Common myeloid progenitor, CD34-positive (primary cell): ENCODE measurements around the gene SUB1.
A peak's percentile ranks its signal among the peaks of the same experiment; 100 is the strongest.
"Not testable (repeated sequence)": the region's sequence is repeated elsewhere in the genome, so short reads cannot be mapped to it uniquely, and the experiment has no call there.

ENCODE experiments used
- CTCF ChIA-PET: fragments of 350-600 bp; sonication (Branson Sonifier 250); formaldehyde crosslinking; loops from one replicate; lab custom pipeline; 2021; ENCODE audit warnings: antibody characterized with exemption; lab: Charles Lee
- POLR2A ChIA-PET: fragments of 350-600 bp; sonication (Branson Sonifier 250); formaldehyde crosslinking; loops from one replicate; lab custom pipeline; 2021; ENCODE audit warnings: antibody characterized with exemption; lab: Charles Lee
- DNase-seq, 3 donors: peaks; one replicate each; pipeline versions ENCODE4 v3.0.0 to v3.0.0-alpha.2; 2013
- H3K27ac ChIP-seq, 2 experiments: 1 replicate in 1 of 2; 2 replicates in 1 of 2; pipeline ENCODE4 v1.7.0; 2013; ENCODE audit warnings: inconsistent platforms in 2 of 2, low read length in 2 of 2, mild to moderate bottlenecking in 2 of 2, low read depth in 1 of 2, moderate library complexity in 1 of 2; ENCODE audit not compliant: severe bottlenecking in 2 of 2, insufficient read depth in 1 of 2, poor library complexity in 1 of 2
- H3K27me3 ChIP-seq, 5 experiments: replicated peaks in 2 of 5; 1 replicate in 3 of 5; 2 replicates in 2 of 5; pipeline versions ENCODE4 v1.6.1 to v1.7.0; 2013; ENCODE audit warnings: low read length in 4 of 5, mild to moderate bottlenecking in 2 of 5, moderate library complexity in 2 of 5, inconsistent platforms in 1 of 5; ENCODE audit not compliant: insufficient read depth in 5 of 5, control insufficient read depth in 4 of 5
- H3K36me3 ChIP-seq, 4 experiments: 1 replicate in 2 of 4; 2 replicates in 2 of 4; pipeline versions ENCODE4 v1.6.1 to v1.7.0; 2013; ENCODE audit warnings: low read length in 3 of 4, control low read depth in 1 of 4, mild to moderate bottlenecking in 1 of 4; ENCODE audit not compliant: control insufficient read depth in 4 of 4, insufficient read depth in 4 of 4
- H3K4me1 ChIP-seq, 4 experiments: 1 replicate in 3 of 4; 2 replicates in 1 of 4; pipeline versions ENCODE4 v1.6.1 to v1.7.1; 2013; ENCODE audit warnings: low read length in 3 of 4, mild to moderate bottlenecking in 3 of 4, control low read depth in 1 of 4, inconsistent platforms in 1 of 4, moderate library complexity in 1 of 4; ENCODE audit not compliant: control insufficient read depth in 4 of 4, insufficient read depth in 4 of 4; ENCODE audit errors: control extremely low read depth in 1 of 4
- H3K4me3 ChIP-seq, 7 experiments: 1 replicate in 4 of 7; 2 replicates in 3 of 7; pipeline versions ENCODE4 v1.5.1 to v1.7.0; 2013; ENCODE audit warnings: mild to moderate bottlenecking in 7 of 7, low read length in 6 of 7, moderate library complexity in 6 of 7, inconsistent platforms in 2 of 7, low read depth in 2 of 7, control low read depth in 1 of 7; ENCODE audit not compliant: insufficient read depth in 4 of 7, control insufficient read depth in 1 of 7; ENCODE audit errors: extremely low read depth in 1 of 7
- H3K9me3 ChIP-seq, 5 experiments: 1 replicate in 4 of 5; 2 replicates in 1 of 5; pipeline versions ENCODE4 v1.6.1 to v1.7.1; 2013; ENCODE audit warnings: low read length in 4 of 5, mild to moderate bottlenecking in 2 of 5, inconsistent platforms in 1 of 5, low read depth in 1 of 5, moderate library complexity in 1 of 5; ENCODE audit not compliant: control insufficient read depth in 4 of 5, insufficient read depth in 2 of 5; ENCODE audit errors: control extremely low read depth in 1 of 5
- whole genome bisulfite sequencing: methylation state at CpG from one replicate; pipeline ENCODE4 v1.1.5; 2013; ENCODE audit not compliant: insufficient coverage; 5-methylcytosine and 5-hydroxymethylcytosine counted together

Gene SUB1

GRCh38 chr5:32563614-32564013 lies 21.7 kb upstream of the SUB1 start:
- Histone ChIP-seq H3K9me3 (peaks cover 0 to 3% (median 0%) of the 10 kb centered on the region in 5 experiments), H3K27me3 (no peaks in the 10 kb centered on the region), H3K4me3 (no peak overlapping the region), H3K4me1 (peaks cover 0 to 2% (median 0%) of the 10 kb centered on the region in 4 experiments), H3K36me3 (no peaks in the 10 kb centered on the region), H3K27ac (no peak overlapping the region)
- WGBS, result 95% methylated on average over 1 of the region's 2 CpGs
- DNase-seq, result no peak
- ChIA-PET CTCF (interaction anchor here (1.0 to 1.9 kb wide), 2 partner anchors 17 to 19 kb away, joined by 3 to 4 read pairs; no protein-coding TSS in a partner anchor), POLR2A (no interaction called here)

- peak in 2 of 3 donors; percentile 55 to 69 for DNase-seq
- no peaks in the 10 kb centered on the region for H3K27me3 ChIP-seq
- H3K9me3 ChIP-seq, result peaks cover 0 to 3% (median 0%) of the 10 kb centered on the region in 5 experiments
- H3K36me3 ChIP-seq, result no peaks in the 10 kb centered on the region
- CTCF ChIA-PET, result interaction anchor here (2.4 kb wide), 1 partner anchor 25 kb away, joined by 7 read pairs; no protein-coding TSS in a partner anchor
- H3K4me3 ChIP-seq, result no peak overlapping the region
- no peak overlapping the region for H3K27ac ChIP-seq
- POLR2A ChIA-PET, result no interaction called here
- peaks cover 0 to 2% (median 0%) of the 10 kb centered on the region in 4 experiments for H3K4me1 ChIP-seq
- WGBS, result 60% methylated on average over 1 of the region's 1 CpG
These were observed 20.2 kb upstream of the SUB1 start for GRCh38 chr5:32565145-32565544.

- no peaks in the 10 kb centered on the region for H3K36me3 ChIP-seq
- POLR2A ChIA-PET, result no interaction called here
- 100% methylated on average over 2 of the region's 3 CpGs for WGBS
- no peak for DNase-seq
- H3K27me3 ChIP-seq, result no peaks in the 10 kb centered on the region
- H3K27ac ChIP-seq, result no peak overlapping the region
- H3K4me3 ChIP-seq, result no peak overlapping the region
- H3K4me1 ChIP-seq, result peaks cover 0 to 2% (median 0%) of the 10 kb centered on the region in 4 experiments
- CTCF ChIA-PET, result interaction anchor here (0.9 to 2.4 kb wide), 2 partner anchors 23 to 46 kb away, joined by 3 to 7 read pairs; no protein-coding TSS in a partner anchor
- H3K9me3 ChIP-seq, result peaks cover 0 to 3% (median 0%) of the 10 kb centered on the region in 5 experiments
These were observed 18.8 kb upstream of the SUB1 start for GRCh38 chr5:32566319-32567111.

GRCh38 chr5:32571128-32571527 lies 14.2 kb upstream of the SUB1 start:
- H3K4me3 ChIP-seq, result no peak overlapping the region
- no peaks in the 10 kb centered on the region for H3K27me3 ChIP-seq
- no peak for DNase-seq
- CTCF ChIA-PET, result interaction anchor here (1.1 kb wide), 1 partner anchor 82 kb away, joined by 4 read pairs; no protein-coding TSS in a partner anchor
- WGBS, result 60% methylated on average over 1 of the region's 1 CpG
- no peak overlapping the region for H3K27ac ChIP-seq
- H3K9me3 ChIP-seq, result peaks cover 0 to 3% (median 0%) of the 10 kb centered on the region in 5 experiments
- POLR2A ChIA-PET, result no interaction called here
- H3K36me3 ChIP-seq, result no peaks in the 10 kb centered on the region
- no peaks in the 10 kb centered on the region for H3K4me1 ChIP-seq

GRCh38 chr5:32572778-32573480 lies 12.4 kb upstream of the SUB1 start:
- Histone ChIP-seq H3K4me3 (no peak overlapping the region), H3K36me3 (no peaks in the 10 kb centered on the region), H3K4me1 (no peaks in the 10 kb centered on the region), H3K9me3 (no peaks in the 10 kb centered on the region), H3K27me3 (no peaks in the 10 kb centered on the region), H3K27ac (no peak overlapping the region)
- no peak for DNase-seq
- ChIA-PET POLR2A (interaction anchor here (0.5 kb wide), 1 partner anchor 193 kb away, joined by 3 read pairs; no protein-coding TSS in a partner anchor), CTCF (interaction anchor here (2.1 kb wide), 1 partner anchor 17 kb away, joined by 8 read pairs; no protein-coding TSS in a partner anchor)
- 96% methylated on average over 4 of the region's 8 CpGs for WGBS

- H3K27ac ChIP-seq, H3K9me3 ChIP-seq, H3K27me3 ChIP-seq, H3K4me3 ChIP-seq, H3K36me3 ChIP-seq, H3K4me1 ChIP-seq, POLR2A ChIA-PET, DNase-seq: not testable (repeated sequence)
- WGBS, result 100% methylated on average over 1 of the region's 3 CpGs
- CTCF ChIA-PET, result interaction anchor here (1.6 to 2.1 kb wide), 2 partner anchors 16 to 84 kb away, joined by 4 to 8 read pairs; no protein-coding TSS in a partner anchor
These were observed 11.9 kb upstream of the SUB1 start for GRCh38 chr5:32573481-32573854.
